Mucosa of gallbladder (tissue), 1 donor: ENCODE data around the gene SHC3. TPM values are rescaled to one million over a fixed set of nuclear protein-coding genes. Genes with fewer than 3 reads are reported as not detected.

Experiments
- DNase-seq: peaks from one replicate; pipeline ENCODE4 v3.0.0-alpha.2; 2020; ENCODE audit warnings: low spot score
- total RNA-seq: library from RNA; stranded (reverse); gene quantifications from one replicate; pipeline ENCODE4 v1.2.1, GENCODE V29; 2021
- donor health status: DM: no; HTN: no; CAD: no.

Gene SHC3
- total RNA-seq, 1 donor from 2014 or later, result 1.7 TPM

DNA sequence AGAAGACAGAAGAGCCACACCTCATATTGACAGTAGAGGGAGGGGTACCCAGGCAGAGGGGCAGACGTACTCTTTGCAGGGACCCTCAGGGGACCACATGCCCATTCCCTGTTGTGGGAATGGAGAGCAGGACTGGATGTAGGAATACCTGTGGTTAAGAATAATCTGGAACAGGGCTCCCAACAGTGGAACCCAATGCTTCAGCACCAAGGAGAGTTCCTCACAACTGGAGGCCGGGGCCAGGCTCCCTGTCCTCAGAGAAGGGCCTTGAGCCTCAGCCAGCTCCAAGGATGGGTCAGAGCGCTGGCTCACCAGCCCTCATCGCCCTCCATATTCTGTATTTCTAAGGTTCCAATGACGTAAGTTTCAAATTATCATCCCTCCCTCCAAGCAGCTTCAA is 7.4 kb upstream of the SHC3 start:
- DNase-seq, result no peak

DNA sequence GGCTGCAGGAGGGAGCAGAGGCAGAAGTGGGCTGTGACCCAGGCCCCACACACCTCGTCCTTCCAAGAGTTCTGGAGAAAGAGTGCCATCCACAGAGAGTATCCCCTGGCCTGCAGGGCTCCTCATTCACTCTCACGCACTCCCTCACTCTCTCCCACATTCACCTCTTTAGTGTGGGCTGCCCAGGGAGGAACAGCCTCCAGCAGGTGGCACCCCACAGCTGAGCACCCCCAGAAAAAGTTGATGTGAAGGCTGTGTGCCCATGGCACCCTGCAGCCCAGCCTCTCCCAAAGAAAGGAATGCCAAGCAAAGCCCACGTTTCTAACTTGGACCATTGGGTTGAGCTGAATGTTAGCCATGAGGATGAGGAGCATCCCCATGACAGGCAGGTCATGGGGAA is 4.5 kb upstream of the SHC3 start:
- DNase-seq, result no peak

DNA sequence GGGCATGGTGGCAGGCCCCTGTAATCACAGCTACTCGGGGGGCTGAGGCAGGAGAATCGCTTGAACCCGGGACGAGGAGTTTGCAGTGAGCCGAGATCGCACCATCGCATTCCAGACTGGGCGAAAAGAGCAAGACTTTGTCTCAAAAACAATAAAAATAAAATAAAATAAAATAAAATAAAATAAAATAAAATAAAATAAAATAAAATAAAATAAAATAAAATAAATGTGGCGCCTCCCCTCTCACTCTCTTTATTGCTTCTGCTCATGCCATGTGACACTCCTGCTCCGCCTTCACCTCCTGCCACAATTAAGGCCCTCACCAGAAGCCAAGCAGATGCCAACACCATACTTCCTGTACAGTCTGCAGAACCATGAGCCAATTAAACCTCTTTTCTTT is 3.8 kb upstream of the SHC3 start:
- no peak for DNase-seq

DNA sequence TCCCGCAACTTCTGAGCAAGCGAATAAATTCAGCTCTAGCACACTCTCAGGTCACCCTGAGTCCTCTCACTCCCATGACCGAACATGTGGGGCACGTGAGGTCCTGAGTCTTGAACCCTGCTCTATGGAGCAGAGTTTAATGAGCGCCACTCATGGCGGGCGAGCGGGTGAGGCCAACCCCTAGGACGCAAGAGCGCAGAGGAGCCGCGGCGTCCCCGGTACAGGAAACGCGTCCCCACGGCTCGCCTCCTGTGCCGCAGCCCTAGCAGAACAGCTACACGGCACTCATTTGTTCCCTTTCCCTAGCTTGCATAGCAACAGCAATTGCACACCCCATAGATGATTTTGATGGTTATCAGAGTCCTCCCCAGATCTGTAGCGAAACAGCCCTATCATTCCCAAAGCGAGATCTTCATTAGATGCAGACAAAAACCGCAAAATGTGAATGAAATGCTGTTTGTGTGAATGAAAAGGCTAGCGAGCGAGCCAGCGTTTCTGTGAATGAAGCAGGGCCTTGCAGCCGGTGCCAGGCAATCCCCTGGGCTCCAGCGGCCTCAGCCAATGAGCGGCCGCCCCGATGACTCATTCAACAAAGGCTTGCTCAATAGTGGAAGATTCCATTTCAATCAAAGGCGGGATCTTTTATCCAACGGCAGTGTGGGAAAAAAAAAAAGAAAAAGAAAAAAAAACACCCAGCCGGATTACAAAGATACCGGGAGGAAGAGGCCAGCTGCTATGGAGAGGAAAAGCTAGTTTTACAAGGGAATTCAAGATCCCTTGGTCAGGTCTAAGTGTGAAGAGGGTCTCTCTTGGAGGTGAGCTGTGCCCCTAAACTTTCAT is 1.5 kb upstream of the SHC3 start:
- peak; percentile 92 for DNase-seq

DNA sequence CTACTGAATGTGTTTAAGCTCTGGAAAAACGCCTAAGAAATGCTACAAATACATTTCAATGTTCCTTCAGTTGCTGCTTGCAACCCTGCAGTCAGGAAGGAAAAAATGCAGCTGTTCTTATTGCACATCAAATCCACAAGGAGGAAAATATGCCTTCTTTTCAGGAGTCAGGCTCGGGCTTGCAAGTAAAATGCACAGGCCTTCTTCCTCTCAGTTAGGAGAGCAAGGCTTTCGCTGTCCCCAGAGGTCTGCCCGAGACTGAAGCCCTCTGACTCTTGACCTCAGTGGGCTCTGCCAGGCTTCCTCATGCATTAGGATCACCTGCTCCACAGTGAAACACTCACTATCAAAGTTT is 899 bp upstream of the SHC3 start:
- no peak for DNase-seq

DNA sequence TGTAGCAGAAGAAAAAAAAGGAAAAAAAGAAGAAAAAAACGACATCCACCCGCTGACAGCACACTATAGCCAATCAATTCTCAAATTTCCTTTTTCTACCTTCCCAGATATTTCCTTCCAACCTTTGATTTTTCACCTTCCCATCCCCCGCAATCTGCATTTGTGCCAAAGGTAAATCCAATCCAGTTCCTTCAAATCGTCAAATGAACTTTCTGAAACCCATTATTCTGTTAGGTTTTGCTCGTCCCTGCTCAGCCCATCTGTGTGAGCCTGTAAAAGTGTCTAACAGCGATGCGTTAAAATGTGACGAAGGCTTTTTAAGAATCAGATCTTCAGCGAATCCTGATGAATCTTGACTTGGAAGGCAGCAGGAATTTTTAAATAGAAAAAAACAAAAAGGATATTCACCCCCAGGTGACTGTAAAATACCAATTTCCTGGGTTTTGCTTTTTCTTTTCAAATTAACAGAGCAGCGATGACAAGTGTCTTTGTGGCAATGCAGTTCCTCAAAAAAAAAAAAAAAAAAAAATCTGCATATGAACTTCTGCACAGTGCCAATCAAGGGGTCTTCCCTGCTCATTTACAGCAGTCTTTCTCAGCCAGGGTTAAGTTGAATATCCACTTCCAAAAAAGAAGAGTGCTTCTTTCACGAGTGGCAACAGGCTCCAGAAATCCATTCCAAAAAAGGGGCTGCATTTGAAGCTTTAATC is 367 bp upstream of the SHC3 start:
- no peak for DNase-seq

GRCh38 chr9:89177012-89177943 is 1.3 kb downstream of the SHC3 start:
- no peak for DNase-seq

DNA sequence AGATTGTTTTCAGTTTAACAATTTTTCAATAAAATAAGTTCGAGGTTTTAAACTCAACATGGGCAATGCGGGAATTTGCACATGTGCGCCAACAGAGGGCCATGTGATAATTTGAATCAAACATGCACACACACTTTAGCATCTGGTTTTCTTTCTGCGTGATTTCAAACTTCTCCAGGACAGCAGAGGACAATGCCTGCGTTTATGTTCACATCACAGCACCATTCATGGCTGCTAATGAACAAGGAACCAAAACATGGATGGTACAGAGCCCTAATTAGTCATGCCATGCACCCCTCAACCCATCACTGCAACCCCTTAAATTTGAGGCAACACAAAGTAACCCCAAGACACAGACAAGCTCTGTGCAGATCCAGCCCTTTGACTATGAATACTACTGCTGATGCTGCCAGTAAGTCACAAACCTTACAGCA is 2.8 kb downstream of the SHC3 start:
- no peak for DNase-seq

- no peak for DNase-seq
These were observed 4.3 kb downstream of the SHC3 start for GRCh38 chr9:89174291-89174690.

GRCh38 chr9:89173072-89173471 is 5.5 kb downstream of the SHC3 start:
- DNase-seq, result no peak

DNA sequence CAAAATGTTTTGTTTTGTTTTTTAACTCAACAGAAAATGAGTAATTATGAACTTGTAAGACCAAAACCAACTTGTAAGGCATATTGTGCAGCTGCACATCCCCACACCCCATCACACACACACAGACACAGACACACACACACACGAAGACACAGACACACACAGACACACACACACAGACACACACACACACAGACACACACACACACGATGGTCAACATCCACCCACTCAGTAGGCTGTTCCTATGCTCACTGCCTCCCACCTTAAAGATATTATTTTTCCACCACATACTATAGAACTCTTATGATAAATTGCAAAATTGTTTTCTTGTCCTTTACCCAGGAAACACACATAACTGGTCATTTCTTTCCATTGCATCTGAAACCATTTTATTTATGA is 6.2 kb downstream of the SHC3 start:
- no peak for DNase-seq

GRCh38 chr9:89171693-89172092 is 6.9 kb downstream of the SHC3 start:
- no peak for DNase-seq

DNA sequence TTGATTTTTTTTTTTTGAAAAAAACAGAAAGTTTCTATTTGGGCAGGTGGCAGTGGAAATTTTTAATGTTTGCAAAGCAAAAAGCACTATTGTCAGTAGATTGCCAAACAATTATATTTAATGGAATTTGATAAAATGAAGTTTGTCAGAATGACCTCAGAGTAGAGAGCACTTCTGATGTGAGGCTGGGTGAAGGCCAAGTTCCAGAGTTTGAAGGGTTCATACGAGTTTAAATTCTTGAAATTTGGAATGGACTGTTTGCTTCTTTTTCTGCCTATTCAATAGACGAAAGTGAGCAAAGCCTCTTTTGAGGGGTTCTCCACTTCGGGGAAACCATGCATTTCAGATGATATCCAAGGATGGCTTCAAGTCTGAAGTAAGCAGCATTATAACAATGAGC is 7.4 kb downstream of the SHC3 start:
- DNase-seq, result no peak

DNA sequence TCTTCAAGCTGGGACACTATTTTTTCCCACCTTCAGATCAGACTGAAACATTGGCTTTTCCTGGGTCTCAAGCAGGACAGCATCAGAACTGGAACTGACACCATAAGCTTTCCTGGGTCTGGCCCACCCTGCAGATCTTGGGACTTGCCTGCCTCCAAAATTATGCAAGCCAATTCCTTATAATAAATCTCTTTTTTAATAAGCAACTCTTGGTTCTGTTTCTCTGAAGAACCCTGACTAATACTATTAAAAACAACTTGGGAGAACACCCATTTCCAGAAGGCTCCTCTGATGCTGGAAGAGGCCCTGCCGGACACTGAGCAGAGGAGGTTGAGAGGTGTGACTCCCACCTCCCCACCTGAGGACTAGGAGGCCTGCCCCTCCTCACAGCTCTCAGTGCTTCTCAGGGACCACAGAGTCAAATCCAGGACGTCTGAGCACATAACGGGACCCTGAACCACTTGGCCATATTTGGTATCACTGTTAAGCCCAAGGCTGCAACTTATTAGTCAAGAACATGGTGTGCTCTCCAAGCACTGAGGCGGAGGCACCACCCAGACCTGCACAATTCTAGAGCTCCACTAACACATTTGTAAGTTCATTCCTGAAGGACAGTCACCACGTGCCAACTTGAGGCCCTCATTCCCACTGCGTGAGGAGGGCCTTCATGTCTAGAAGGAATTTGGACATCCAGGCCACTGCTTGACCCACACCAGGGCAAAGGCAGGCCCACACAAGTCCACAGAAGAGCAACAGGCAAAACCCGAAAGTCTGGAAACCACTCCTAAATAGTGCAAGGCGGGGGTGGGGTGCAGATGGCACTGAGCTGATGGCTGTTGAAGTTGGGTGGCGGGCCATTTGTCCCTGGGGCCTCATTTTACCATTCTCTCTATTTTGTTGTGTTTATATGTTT is 9.5 kb downstream of the SHC3 start:
- DNase-seq, result no peak

DNA sequence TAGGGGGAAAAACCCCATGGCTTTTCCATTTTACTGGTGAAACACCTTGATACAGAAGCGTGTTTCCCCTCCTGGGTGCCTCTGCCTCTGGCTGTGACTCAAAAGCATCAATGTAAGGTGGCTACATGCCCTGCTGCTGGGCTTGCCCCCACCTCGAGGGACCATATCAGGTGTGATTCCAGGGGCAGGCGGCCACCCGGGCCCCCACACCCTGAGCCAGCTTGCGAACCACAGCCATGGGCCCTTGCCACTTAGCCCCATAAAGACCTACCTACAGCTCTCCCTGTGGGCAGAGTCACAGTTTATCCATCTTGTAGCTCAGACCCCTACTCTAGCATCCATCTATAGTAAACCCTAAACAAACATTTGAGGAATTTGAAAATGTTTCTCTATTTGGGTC is 10.8 kb downstream of the SHC3 start:
- no peak for DNase-seq

DNA sequence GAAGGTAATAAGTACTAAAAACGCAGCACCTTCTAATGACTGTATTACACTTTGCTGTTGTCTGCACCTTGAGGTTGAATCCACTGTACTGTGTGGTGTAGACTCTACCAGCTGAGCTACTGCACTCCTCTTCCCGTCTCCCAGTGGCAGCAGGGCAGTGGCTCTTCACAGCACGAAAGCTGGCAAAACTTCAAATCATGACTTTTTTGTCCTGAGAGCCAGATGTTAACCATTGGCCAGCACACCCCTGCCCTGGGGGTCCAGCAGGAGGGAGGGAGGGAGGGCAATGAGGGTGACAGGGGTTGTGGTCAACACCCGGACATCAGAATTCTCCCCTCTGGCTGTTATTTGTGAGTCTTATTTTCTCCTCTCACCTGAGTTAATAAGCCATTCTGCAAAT is 11.8 kb downstream of the SHC3 start:
- DNase-seq, result no peak

DNA sequence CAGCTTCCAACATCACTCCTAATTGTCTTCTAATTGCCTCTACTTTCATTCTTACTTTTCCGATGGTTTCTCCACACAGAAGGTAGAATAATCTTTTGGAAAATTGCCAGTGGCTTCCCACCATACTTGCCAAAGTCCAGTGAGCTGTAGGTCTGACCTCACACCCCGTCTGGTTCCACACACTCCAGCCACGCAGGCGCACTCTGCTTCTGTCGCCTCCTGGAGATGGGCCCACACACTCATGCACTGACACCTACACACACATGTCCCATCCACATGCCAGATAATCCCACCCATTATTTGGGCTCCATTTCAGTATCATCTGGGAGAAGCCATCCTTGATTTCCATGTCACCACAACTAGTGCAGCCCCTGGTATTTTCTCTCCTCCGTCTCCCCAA is 12.7 kb downstream of the SHC3 start:
- DNase-seq, result no peak

DNA sequence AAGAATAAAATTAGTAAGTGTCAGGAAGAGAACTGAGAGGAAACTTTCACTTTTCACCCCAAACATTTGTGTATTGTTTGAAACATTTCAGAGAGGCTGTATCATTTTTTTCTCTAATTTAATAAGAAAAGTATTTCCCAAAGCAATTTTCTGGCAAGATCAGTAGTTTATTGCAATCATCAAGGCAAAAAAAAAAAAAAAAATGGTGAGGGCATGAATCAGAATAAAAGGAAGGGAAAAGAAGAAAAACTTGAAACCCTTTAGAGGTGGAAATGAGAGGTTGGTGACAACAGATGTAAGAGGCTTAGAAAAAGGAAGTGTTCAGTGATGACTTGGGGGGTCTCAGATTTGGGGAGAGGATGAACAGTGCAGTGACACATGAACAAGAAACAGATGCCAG is 13.3 kb downstream of the SHC3 start:
- DNase-seq, result no peak

DNA sequence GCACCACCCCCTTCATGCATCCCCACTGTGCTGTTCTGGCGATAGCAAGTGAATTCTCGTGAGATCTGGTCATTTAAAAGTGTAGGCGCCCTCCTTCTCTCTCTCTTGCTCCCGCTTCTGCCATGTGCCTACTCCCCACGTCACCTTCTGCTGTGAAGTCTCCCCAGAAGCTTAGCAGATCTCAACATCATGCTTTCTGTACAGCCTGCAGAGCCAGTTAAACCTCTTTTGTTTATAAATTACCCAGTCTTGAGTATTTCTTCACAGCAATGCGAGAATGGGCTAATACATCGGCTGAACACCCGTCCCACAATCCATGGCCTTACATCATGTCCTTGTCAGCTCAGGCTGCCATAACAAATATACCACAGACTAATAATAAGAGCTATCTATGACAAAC is 17.4 kb downstream of the SHC3 start:
- DNase-seq, result no peak

GRCh38 chr9:89160806-89161205 is 17.8 kb downstream of the SHC3 start:
- DNase-seq, result no peak

- DNase-seq, result no peak
These were observed 23.8 kb downstream of the SHC3 start for GRCh38 chr9:89154651-89155336.
